Spleen (tissue), 11 donors: ENCODE measurements around the gene DENND1A. TPM values are rescaled to one million over a fixed set of nuclear protein-coding genes. Genes with fewer than 3 reads are reported as not detected.

ENCODE experiments used
- DNase-seq: peaks from one replicate; pipeline ENCODE4 v3.0.0-alpha.2; 2020
- H3K27ac ChIP-seq, 8 donors: fragments of 200-600 bp; sonication (generic) in 7 of 8; 1 replicate in 4 of 8; 2 replicates in 4 of 8; pipeline versions ENCODE4 v1.5.0 to v1.8.0; 2016 to 2021; ENCODE audit warnings: inconsistent platforms in 4 of 8, mild to moderate bottlenecking in 4 of 8, moderate library complexity in 1 of 8
- H3K27me3 ChIP-seq, 7 donors: fragments of 200-600 bp; sonication (generic) in 6 of 7; replicated peaks in 1 of 7; 1 replicate in 4 of 7; 2 replicates in 3 of 7; pipeline versions ENCODE4 v1.5.0 to v1.8.0; 2016 to 2021; ENCODE audit warnings: inconsistent platforms in 3 of 7, mild to moderate bottlenecking in 1 of 7
- H3K36me3 ChIP-seq, 6 donors: fragments of 200-600 bp; sonication (generic) in 5 of 6; 1 replicate in 4 of 6; 2 replicates in 2 of 6; pipeline versions ENCODE4 v1.5.0 to v1.8.0; 2016 to 2021; ENCODE audit warnings: inconsistent platforms in 2 of 6
- H3K4me1 ChIP-seq, 6 donors: fragments of 200-600 bp; sonication (generic) in 5 of 6; 1 replicate in 3 of 6; 2 replicates in 3 of 6; pipeline versions ENCODE4 v1.5.0 to v1.8.0; 2016 to 2021; ENCODE audit warnings: inconsistent platforms in 3 of 6
- H3K4me3 ChIP-seq, 8 donors: fragments of 200-600 bp; sonication (generic) in 7 of 8; 1 replicate in 4 of 8; 2 replicates in 4 of 8; pipeline versions ENCODE4 v1.5.0 to v1.8.0; 2016 to 2021; ENCODE audit warnings: inconsistent platforms in 4 of 8, mild to moderate bottlenecking in 4 of 8, moderate library complexity in 2 of 8
- H3K9me3 ChIP-seq, 8 donors: fragments of 200-600 bp; sonication (generic) in 7 of 8; 1 replicate in 4 of 8; 2 replicates in 4 of 8; pipeline versions ENCODE4 v1.5.0 to v1.8.0; 2016 to 2021; ENCODE audit warnings: inconsistent platforms in 4 of 8
- POLR2A ChIP-seq, 3 donors: fragments of 450-650 bp; IDR thresholded peaks; one replicate each; pipeline ENCODE4 v1.5.1; 2017; ENCODE audit warnings: antibody characterized with exemption in 3 of 3, mild to moderate bottlenecking in 1 of 3
- POLR2AphosphoS5 ChIP-seq, 3 donors: sonication (generic); formaldehyde crosslinking; IDR thresholded peaks; one replicate each; pipeline ENCODE4 v1.5.1; 2017; ENCODE audit warnings: antibody characterized with exemption in 3 of 3
- WGBS, 5 donors: extraction: QIAGEN DNeasy Blood & Tissue Kit in 3 of 5; methylation state at CpG; one replicate each; pipeline versions ENCODE4 v1.1.5 to v1.1.7; 2013 to 2018; 5-methylcytosine and 5-hydroxymethylcytosine counted together
- intact Hi-C: fragments of 100-400 bp; cut with DNase I; formaldehyde crosslinking; loops from one replicate; pipeline ENCODE4 v1.15.0; 2023; ENCODE audit warnings: low total_unique reads
- polyA plus RNA-seq, 3 donors: library from polyadenylated mRNA; stranded (reverse); fragments of 200-250 nt; gene quantifications; one replicate each; pipeline ENCODE4 v1.2.1, GENCODE V29; 2013
- total RNA-seq, 7 donors: library from RNA; depleted of rRNA in 3 of 7; stranded (reverse); fragments of >200 nt in 3 of 7; fragmentation: NEBNext Ultra II Directional in 4 of 7; extraction: Animal tissue kit (Norgen Biotek cat#: 25700) in 4 of 7; gene quantifications; one replicate each; pipeline versions ENCODE4 v1.1.0 to v1.2.1, GENCODE V29; 2016 to 2021
- TF ChIP-seq, protein P1 (sequence below), 11 experiments: fragments of 200-600 bp in 7 of 11; fragments of 450-650 bp in 4 of 11; sonication (generic) in 4 of 11; IDR thresholded peaks in 8 of 11; conservative IDR thresholded peaks in 3 of 11; 1 replicate in 7 of 11; 2 replicates in 4 of 11; pipeline versions ENCODE4 v1.4.0 to v1.8.0; 2016 to 2021; ENCODE audit warnings: antibody characterized with exemption in 11 of 11, inconsistent platforms in 4 of 11, mild to moderate bottlenecking in 1 of 11
- donor health status: healthy with polysubstance abuse.
- donor health status: DM: no; HTN: no; CAD: no; lungs with moderate emphysema.
- donor health status: DM: no; HTN: no; CAD: no.
- donor health status: Bipolar disorder and iron deficiency.
- donor health status: healthy.
- donor health status: DM: no; HTN: no; CAD: no.
- donor health status: DM: yes; HTN: yes; CAD: no.

Gene DENND1A
- total and polyA plus RNA-seq, 10 donors: 5.4 to 59.3 (median 48.8) TPM

DNA sequence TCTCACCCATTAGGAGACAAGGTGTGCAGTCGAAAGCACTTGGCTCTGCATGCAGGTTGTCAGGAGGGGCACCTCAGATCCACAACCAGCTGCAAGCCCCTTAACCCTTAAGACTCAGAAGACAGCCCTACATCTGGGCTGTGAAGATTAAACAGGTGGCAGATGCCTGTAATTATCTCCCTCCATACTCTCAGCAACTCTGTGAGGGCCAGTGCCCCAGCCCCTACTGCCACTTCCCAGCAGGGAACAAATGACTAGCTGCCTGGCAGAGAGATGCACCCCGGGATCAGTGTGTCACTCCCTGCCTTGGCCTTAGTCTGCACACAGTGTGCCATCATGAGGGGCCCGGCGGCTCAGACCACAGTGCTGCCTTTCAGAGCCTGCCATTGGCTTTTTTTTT is 532.0 kb downstream of the DENND1A start:
- Histone ChIP-seq H3K4me3 (no peak overlapping the region), H3K27me3 (no peaks in the 10 kb centered on the region), H3K36me3 (peaks cover 0 to 67% (median 3%) of the 10 kb centered on the region in 6 donors), H3K9me3 (peaks cover 0 to 3% (median 0%) of the 10 kb centered on the region in 8 donors), H3K27ac (no peak overlapping the region), H3K4me1 (no peaks in the 10 kb centered on the region)
- intact Hi-C loops: no loop called here
- no peak for DNase-seq
- no peak for TF ChIP-seq POLR2A (IDR thresholded peaks at IDR 0.05)
- TF ChIP-seq, protein P1, sequence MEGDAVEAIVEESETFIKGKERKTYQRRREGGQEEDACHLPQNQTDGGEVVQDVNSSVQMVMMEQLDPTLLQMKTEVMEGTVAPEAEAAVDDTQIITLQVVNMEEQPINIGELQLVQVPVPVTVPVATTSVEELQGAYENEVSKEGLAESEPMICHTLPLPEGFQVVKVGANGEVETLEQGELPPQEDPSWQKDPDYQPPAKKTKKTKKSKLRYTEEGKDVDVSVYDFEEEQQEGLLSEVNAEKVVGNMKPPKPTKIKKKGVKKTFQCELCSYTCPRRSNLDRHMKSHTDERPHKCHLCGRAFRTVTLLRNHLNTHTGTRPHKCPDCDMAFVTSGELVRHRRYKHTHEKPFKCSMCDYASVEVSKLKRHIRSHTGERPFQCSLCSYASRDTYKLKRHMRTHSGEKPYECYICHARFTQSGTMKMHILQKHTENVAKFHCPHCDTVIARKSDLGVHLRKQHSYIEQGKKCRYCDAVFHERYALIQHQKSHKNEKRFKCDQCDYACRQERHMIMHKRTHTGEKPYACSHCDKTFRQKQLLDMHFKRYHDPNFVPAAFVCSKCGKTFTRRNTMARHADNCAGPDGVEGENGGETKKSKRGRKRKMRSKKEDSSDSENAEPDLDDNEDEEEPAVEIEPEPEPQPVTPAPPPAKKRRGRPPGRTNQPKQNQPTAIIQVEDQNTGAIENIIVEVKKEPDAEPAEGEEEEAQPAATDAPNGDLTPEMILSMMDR (IDR thresholded peaks at IDR 0.05 in 8 of 11, conservative IDR thresholded peaks at IDR 0.05 in 3 of 11): no peak
- no peak for TF ChIP-seq POLR2AphosphoS5 (IDR thresholded peaks at IDR 0.05)
- WGBS, 5 donors: 88 to 99% (median 96%) methylated on average over 3 to 4 of the region's 4 CpGs

DNA sequence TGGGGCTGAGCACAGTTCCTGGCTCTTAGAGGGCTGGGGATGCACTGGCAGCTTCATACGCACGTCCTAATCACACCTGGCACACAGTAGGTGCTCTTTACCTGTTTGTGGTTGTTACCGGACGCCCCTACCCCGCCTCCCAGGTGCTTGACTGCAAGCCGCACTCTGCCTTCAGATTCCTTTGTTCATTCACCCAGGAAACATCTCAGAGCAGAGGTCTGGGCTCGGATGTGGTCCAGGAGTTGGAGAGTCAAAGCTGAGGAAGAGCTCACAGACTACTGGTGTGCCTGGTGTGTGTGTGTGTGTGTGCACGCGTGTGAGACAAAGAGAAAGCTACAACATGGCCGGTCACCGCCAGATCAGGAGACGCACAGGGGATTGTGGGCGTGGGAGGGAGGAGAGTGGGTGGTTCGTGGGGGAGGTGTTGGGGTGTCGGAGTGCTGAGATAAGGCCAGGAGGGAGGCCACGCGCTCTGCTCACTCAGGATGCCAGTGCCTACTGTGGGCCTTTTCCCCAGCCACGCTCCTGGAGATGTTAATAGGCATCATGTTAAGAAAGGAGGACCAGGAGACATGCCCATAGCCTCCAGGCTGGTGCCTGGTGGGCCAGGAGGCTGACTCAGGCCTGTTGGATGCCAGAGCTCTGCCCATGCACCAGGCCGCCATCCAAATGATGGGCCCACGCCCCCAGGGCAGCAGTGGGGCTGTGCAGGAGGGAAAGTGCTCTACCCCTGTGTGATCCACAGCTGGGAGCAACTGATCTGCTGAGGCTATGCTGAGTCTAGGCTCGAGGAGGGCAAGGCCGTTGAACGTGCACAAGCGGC is 534.0 kb downstream of the DENND1A start:
- no peak for DNase-seq
- H3K9me3 ChIP-seq: peaks cover 0 to 5% (median 0%) of the 10 kb centered on the region in 8 donors
- 91 to 95% (median 93%) methylated on average over 17 to 24 of the region's 24 CpGs for WGBS, 5 donors
- no peak overlapping the region for H3K27ac ChIP-seq
- H3K27me3 ChIP-seq: no peaks in the 10 kb centered on the region
- H3K36me3 ChIP-seq: peaks cover 0 to 55% (median 2%) of the 10 kb centered on the region in 6 donors
- intact Hi-C loops: no loop called here
- H3K4me3 ChIP-seq: no peak overlapping the region
- H3K4me1 ChIP-seq: no peaks in the 10 kb centered on the region
- TF ChIP-seq, protein P1 (IDR thresholded peaks at IDR 0.05 in 8 of 11, conservative IDR thresholded peaks at IDR 0.05 in 3 of 11): no peak
- peak in 1 of 3 donors; percentile 35 for TF ChIP-seq POLR2AphosphoS5 (IDR thresholded peaks at IDR 0.05)
- no peak for TF ChIP-seq POLR2A (IDR thresholded peaks at IDR 0.05)

DNA sequence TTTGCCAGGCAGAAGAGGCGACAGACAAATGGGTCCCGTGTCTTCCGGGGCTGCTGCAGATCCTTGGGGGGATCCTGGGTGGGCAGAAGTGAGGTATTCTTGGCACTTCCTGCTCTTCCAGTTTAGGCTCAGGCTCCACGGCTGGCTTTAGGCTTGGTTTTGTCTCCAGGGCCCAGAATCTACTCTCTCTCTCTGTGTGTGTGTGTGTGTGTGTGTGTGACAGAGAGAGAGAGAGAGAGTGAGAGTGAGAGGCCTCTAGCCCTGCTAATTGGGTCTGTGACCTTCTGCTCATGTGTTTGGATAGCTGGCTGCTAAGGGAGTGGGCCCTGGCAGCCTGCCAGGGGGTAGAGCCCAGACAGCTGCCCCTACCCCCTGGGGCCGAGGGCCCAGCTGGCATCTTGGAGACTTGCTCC is 534.6 kb downstream of the DENND1A start:
- WGBS, 5 donors: 73 to 86% (median 77%) methylated on average over 4 to 5 of the region's 5 CpGs
- no peak for TF ChIP-seq POLR2A (IDR thresholded peaks at IDR 0.05)
- TF ChIP-seq, protein P1 (IDR thresholded peaks at IDR 0.05 in 8 of 11, conservative IDR thresholded peaks at IDR 0.05 in 3 of 11): no peak
- DNase-seq: no peak

More for the DNA sequence above, 534.6 kb downstream of the DENND1A start:
- H3K9me3 ChIP-seq: peaks cover 0 to 5% (median 0%) of the 10 kb centered on the region in 8 donors
- intact Hi-C loops: no loop called here
- H3K4me1 ChIP-seq: no peaks in the 10 kb centered on the region
- no peak overlapping the region for H3K27ac ChIP-seq
- H3K4me3 ChIP-seq: no peak overlapping the region
- peaks cover 0 to 55% (median 2%) of the 10 kb centered on the region in 6 donors for H3K36me3 ChIP-seq
- H3K27me3 ChIP-seq: no peaks in the 10 kb centered on the region
